Liver (tissue), 9 donors: ENCODE measurements around the gene HSD17B11. TPM values are rescaled to one million over a fixed set of nuclear protein-coding genes. Genes with fewer than 3 reads are reported as not detected.

Source experiments
- DNase-seq: peaks from one replicate; pipeline ENCODE4 v3.0.0-alpha.2; 2017; ENCODE audit warnings: low spot score
- H3K27ac ChIP-seq, 2 donors: one replicate each; pipeline ENCODE4 v1.7.0; 2013; ENCODE audit warnings: inconsistent platforms in 2 of 2, low read length in 2 of 2, control low read depth in 1 of 2, low read depth in 1 of 2, mild to moderate bottlenecking in 1 of 2
- H3K27me3 ChIP-seq, 4 donors: one replicate each; pipeline versions ENCODE4 v1.6.1 to v1.7.0; 2013; ENCODE audit warnings: low read length in 3 of 4, inconsistent platforms in 1 of 4, mild to moderate bottlenecking in 1 of 4, moderate library complexity in 1 of 4; ENCODE audit not compliant: control insufficient read depth in 4 of 4, insufficient read depth in 4 of 4
- H3K36me3 ChIP-seq, 4 donors: one replicate each; pipeline versions ENCODE4 v1.6.1 to v1.7.0; 2013; ENCODE audit warnings: low read length in 3 of 4, mild to moderate bottlenecking in 3 of 4, low read depth in 1 of 4, moderate library complexity in 1 of 4; ENCODE audit not compliant: control insufficient read depth in 4 of 4, insufficient read depth in 3 of 4
- H3K4me1 ChIP-seq, 4 donors: one replicate each; pipeline versions ENCODE4 v1.6.1 to v1.7.0; 2013; ENCODE audit warnings: low read length in 3 of 4, mild to moderate bottlenecking in 3 of 4, moderate library complexity in 1 of 4; ENCODE audit not compliant: control insufficient read depth in 4 of 4, insufficient read depth in 4 of 4
- H3K4me3 ChIP-seq, 3 donors: one replicate each; pipeline versions ENCODE4 v1.6.1 to v1.7.0; 2013; ENCODE audit warnings: low read length in 3 of 3, control low read depth in 1 of 3, low read depth in 1 of 3, mild to moderate bottlenecking in 1 of 3
- H3K9ac ChIP-seq, 2 donors: one replicate each; pipeline ENCODE4 v1.7.0; 2013; ENCODE audit warnings: low read length in 2 of 2, mild to moderate bottlenecking in 2 of 2, moderate library complexity in 2 of 2, control low read depth in 1 of 2, low read depth in 1 of 2
- H3K9me3 ChIP-seq, 4 donors: one replicate each; pipeline versions ENCODE4 v1.6.1 to v1.7.0; 2013; ENCODE audit warnings: low read length in 3 of 4; ENCODE audit not compliant: control insufficient read depth in 4 of 4
- ATF3 ChIP-seq: IDR thresholded peaks from 2 replicates; pipeline ENCODE4 v1.6.1; 2016; ENCODE audit warnings: antibody characterized with exemption
- CTCF ChIP-seq: fragments of 150-350 bp; IDR thresholded peaks from 2 replicates; pipeline ENCODE4 v1.5.1; 2017; ENCODE audit warnings: improper control_type of control experiment, low read depth, low read length; ENCODE audit not compliant: missing input control
- EGR1 ChIP-seq, 2 donors: IDR thresholded peaks; 2 replicates each; pipeline ENCODE4 v1.6.1; 2016 to 2018; ENCODE audit warnings: antibody characterized with exemption in 2 of 2, low read depth in 2 of 2
- FOXA1 ChIP-seq: IDR thresholded peaks from 2 replicates; pipeline ENCODE4 v1.6.1; 2016; ENCODE audit warnings: antibody characterized with exemption
- FOXA2 ChIP-seq: IDR thresholded peaks from 2 replicates; pipeline ENCODE4 v1.6.1; 2016; ENCODE audit warnings: antibody characterized with exemption
- GABPA ChIP-seq, 2 donors: IDR thresholded peaks in 1 of 2; conservative IDR thresholded peaks in 1 of 2; 2 replicates each; pipeline ENCODE4 v1.6.1; 2016; ENCODE audit warnings: antibody characterized with exemption in 2 of 2, mild to moderate bottlenecking in 1 of 2, moderate library complexity in 1 of 2
- HNF4A ChIP-seq, 2 donors: conservative IDR thresholded peaks; 2 replicates each; pipeline ENCODE4 v1.6.1; 2016; ENCODE audit warnings: antibody characterized with exemption in 2 of 2, mild to moderate bottlenecking in 2 of 2
- HNF4G ChIP-seq: IDR thresholded peaks from 2 replicates; pipeline ENCODE4 v1.6.1; 2016; ENCODE audit warnings: antibody characterized with exemption
- JUND ChIP-seq, 2 donors: IDR thresholded peaks; 2 replicates each; pipeline ENCODE4 v1.6.1; 2016; ENCODE audit warnings: antibody characterized with exemption in 2 of 2
- MAX ChIP-seq: IDR thresholded peaks from 2 replicates; pipeline ENCODE4 v1.6.1; 2016; ENCODE audit warnings: antibody characterized with exemption
- NR2F2 ChIP-seq: IDR thresholded peaks from 2 replicates; pipeline ENCODE4 v1.6.1; 2016; ENCODE audit warnings: antibody characterized with exemption
- RAD21 ChIP-seq, 2 donors: IDR thresholded peaks; 2 replicates each; pipeline ENCODE4 v1.6.1; 2016; ENCODE audit warnings: antibody characterized with exemption in 2 of 2, mild to moderate bottlenecking in 2 of 2
- RXRA ChIP-seq, 2 donors: IDR thresholded peaks; 2 replicates each; pipeline ENCODE4 v1.6.1; 2017 to 2018; ENCODE audit warnings: antibody characterized with exemption in 2 of 2, mild to moderate bottlenecking in 1 of 2
- SP1 ChIP-seq: IDR thresholded peaks from 2 replicates; pipeline ENCODE4 v1.6.1; 2018; ENCODE audit warnings: antibody characterized with exemption, mild to moderate bottlenecking
- TAF1 ChIP-seq: conservative IDR thresholded peaks from 2 replicates; pipeline ENCODE4 v1.6.1; 2016; ENCODE audit warnings: antibody characterized with exemption, mild to moderate bottlenecking
- YY1 ChIP-seq: IDR thresholded peaks from 2 replicates; pipeline ENCODE4 v1.6.1; 2016; ENCODE audit warnings: antibody characterized with exemption, mild to moderate bottlenecking
- WGBS: extraction: QIAGEN DNeasy Blood & Tissue Kit; methylation state at CpG from one replicate; pipeline ENCODE4 v1.1.7; 2013; 5-methylcytosine and 5-hydroxymethylcytosine counted together
- polyA plus RNA-seq, 2 donors: library from polyadenylated mRNA; stranded (reverse) in 1 of 2; unstranded in 1 of 2; fragments of 200-250 nt in 1 of 2; fragments of >200 nt in 1 of 2; fragmentation: Nextera tagmentation in 1 of 2; extraction: Ambion mirVana in 1 of 2; gene quantifications; one replicate each; pipeline versions ENCODE4 v1.2.1 to v1.2.3, GENCODE V29; 2013 to 2015
- total RNA-seq, 2 donors: library from RNA; depleted of rRNA; stranded (reverse); fragments of >200 nt; gene quantifications; one replicate each; pipeline ENCODE4 v1.2.3, GENCODE V29; 2014
- TF ChIP-seq, protein P1 (sequence below): IDR thresholded peaks from 2 replicates; pipeline ENCODE4 v1.6.1; 2016; ENCODE audit warnings: antibody characterized with exemption
- TF ChIP-seq, protein P2 (sequence below): IDR thresholded peaks from 2 replicates; pipeline ENCODE4 v1.6.1; 2016; ENCODE audit warnings: antibody characterized with exemption, mild to moderate bottlenecking
- donor health status: healthy.
- donor health status: healthy.
- donor health status: healthy.
- donor health status: healthy.
- donor health status: healthy.

Gene HSD17B11
- total and polyA plus RNA-seq, 4 donors, result 94.8 to 133 (median 115) TPM

DNA sequence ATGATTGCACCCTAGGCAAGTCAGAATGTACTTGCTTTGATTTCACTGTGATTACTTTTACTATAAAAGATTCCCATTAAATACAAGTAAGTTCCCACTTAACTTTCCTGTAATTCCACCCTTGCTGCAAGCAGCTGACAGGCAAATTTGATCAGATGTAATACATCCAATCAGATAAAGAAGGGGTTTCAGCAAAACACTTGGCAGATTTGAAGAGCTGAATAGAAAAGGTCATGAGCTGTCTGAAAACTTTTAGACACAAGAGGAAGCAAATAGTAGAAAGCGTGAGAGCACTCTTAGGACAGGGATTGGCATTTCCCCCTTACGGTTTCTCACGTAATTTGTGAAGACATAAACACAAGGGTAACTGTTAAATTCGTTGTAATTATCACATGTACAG is 91.1 kb downstream of the HSD17B11 start:
- Histone ChIP-seq H3K27ac (no peak overlapping the region), H3K4me1 (peaks cover 0 to 6% (median 0%) of the 10 kb centered on the region in 4 donors), H3K27me3 (no peaks in the 10 kb centered on the region), H3K9ac (peak overlapping the region in 1 of 2 donors; percentile 3), H3K9me3 (no peaks in the 10 kb centered on the region), H3K4me3 (no peak overlapping the region), H3K36me3 (peaks cover 0 to 7% (median 5%) of the 10 kb centered on the region in 4 donors)
- WGBS, result 47% methylated on average over 4 of the region's 4 CpGs
- DNase-seq, result no peak
- TF ChIP-seq JUND (IDR thresholded peaks at IDR 0.05) (no peak), MAX (no peak), FOXA1 (no peak), CTCF (no peak), HNF4G (no peak), YY1 (no peak), EGR1 (IDR thresholded peaks at IDR 0.05; ENCODE audit: low read depth in 2 of 2) (no peak), GABPA (IDR thresholded peaks at IDR 0.05 in 1 of 2, conservative IDR thresholded peaks at IDR 0.05 in 1 of 2) (no peak), NR2F2 (no peak), SP1 (no peak), RXRA (IDR thresholded peaks at IDR 0.05) (no peak), TAF1 (no peak), ATF3 (no peak), HNF4A (conservative IDR thresholded peaks at IDR 0.05) (no peak)
- TF ChIP-seq, protein P1, sequence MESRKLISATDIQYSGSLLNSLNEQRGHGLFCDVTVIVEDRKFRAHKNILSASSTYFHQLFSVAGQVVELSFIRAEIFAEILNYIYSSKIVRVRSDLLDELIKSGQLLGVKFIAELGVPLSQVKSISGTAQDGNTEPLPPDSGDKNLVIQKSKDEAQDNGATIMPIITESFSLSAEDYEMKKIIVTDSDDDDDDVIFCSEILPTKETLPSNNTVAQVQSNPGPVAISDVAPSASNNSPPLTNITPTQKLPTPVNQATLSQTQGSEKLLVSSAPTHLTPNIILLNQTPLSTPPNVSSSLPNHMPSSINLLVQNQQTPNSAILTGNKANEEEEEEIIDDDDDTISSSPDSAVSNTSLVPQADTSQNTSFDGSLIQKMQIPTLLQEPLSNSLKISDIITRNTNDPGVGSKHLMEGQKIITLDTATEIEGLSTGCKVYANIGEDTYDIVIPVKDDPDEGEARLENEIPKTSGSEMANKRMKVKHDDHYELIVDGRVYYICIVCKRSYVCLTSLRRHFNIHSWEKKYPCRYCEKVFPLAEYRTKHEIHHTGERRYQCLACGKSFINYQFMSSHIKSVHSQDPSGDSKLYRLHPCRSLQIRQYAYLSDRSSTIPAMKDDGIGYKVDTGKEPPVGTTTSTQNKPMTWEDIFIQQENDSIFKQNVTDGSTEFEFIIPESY, result no peak
- TF ChIP-seq, protein P2, sequence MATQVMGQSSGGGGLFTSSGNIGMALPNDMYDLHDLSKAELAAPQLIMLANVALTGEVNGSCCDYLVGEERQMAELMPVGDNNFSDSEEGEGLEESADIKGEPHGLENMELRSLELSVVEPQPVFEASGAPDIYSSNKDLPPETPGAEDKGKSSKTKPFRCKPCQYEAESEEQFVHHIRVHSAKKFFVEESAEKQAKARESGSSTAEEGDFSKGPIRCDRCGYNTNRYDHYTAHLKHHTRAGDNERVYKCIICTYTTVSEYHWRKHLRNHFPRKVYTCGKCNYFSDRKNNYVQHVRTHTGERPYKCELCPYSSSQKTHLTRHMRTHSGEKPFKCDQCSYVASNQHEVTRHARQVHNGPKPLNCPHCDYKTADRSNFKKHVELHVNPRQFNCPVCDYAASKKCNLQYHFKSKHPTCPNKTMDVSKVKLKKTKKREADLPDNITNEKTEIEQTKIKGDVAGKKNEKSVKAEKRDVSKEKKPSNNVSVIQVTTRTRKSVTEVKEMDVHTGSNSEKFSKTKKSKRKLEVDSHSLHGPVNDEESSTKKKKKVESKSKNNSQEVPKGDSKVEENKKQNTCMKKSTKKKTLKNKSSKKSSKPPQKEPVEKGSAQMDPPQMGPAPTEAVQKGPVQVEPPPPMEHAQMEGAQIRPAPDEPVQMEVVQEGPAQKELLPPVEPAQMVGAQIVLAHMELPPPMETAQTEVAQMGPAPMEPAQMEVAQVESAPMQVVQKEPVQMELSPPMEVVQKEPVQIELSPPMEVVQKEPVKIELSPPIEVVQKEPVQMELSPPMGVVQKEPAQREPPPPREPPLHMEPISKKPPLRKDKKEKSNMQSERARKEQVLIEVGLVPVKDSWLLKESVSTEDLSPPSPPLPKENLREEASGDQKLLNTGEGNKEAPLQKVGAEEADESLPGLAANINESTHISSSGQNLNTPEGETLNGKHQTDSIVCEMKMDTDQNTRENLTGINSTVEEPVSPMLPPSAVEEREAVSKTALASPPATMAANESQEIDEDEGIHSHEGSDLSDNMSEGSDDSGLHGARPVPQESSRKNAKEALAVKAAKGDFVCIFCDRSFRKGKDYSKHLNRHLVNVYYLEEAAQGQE, result no peak

GRCh38 chr4:87298362-87298761 is 92.6 kb downstream of the HSD17B11 start:
- H3K36me3 ChIP-seq, result no peaks in the 10 kb centered on the region
- DNase-seq, result no peak
- H3K4me1 ChIP-seq, result peaks cover 0 to 6% (median 0%) of the 10 kb centered on the region in 4 donors
- 48% methylated on average over 2 of the region's 2 CpGs for WGBS
- no peak overlapping the region for H3K27ac ChIP-seq
- H3K27me3 ChIP-seq, result no peaks in the 10 kb centered on the region
- no peaks in the 10 kb centered on the region for H3K9me3 ChIP-seq
- H3K9ac ChIP-seq, result no peak overlapping the region
- H3K4me3 ChIP-seq, result no peak overlapping the region
- TF ChIP-seq JUND (IDR thresholded peaks at IDR 0.05) (no peak), RXRA (IDR thresholded peaks at IDR 0.05) (no peak), GABPA (IDR thresholded peaks at IDR 0.05 in 1 of 2, conservative IDR thresholded peaks at IDR 0.05 in 1 of 2) (no peak), MAX (no peak), HNF4A (conservative IDR thresholded peaks at IDR 0.05) (no peak), NR2F2 (no peak), CTCF (no peak), ATF3 (no peak), RAD21 (IDR thresholded peaks at IDR 0.05) (no peak), HNF4G (no peak), FOXA2 (no peak)
- TF ChIP-seq, protein P1, result no peak
